Activated B cell treated with CpG ODN at 0.5 μM for 24 hours (primary cell): ENCODE measurements around the gene PRKCE. TPM values are rescaled to one million over a fixed set of nuclear protein-coding genes. Genes with fewer than 3 reads are reported as not detected.

Experiments
- ATAC-seq: fragments of 200-7000 bp; cut with Tn5 transposase; one replicate; pipeline ENCODE4 v1.10.0; 2021; ENCODE audit warnings: low read depth, mild to moderate bottlenecking, moderate library complexity
- CTCF ChIA-PET: fragments of 350-600 bp; sonication (Branson Sonifier 250); formaldehyde crosslinking; loops from one replicate; lab custom pipeline; 2021; ENCODE audit warnings: antibody characterized with exemption; lab: Charles Lee
- POLR2A ChIA-PET: fragments of 350-600 bp; sonication (Branson Sonifier 250); formaldehyde crosslinking; loops from one replicate; lab custom pipeline; 2021; ENCODE audit warnings: antibody characterized with exemption; lab: Charles Lee
- DNase-seq: peaks from one replicate; pipeline ENCODE4 v3.0.0; 2022
- H3K27ac Mint-ChIP-seq: one replicate; pipeline ENCODE4 v1.8.0; 2020; ENCODE audit warnings: mixed read lengths
- H3K27me3 Mint-ChIP-seq: one replicate; pipeline ENCODE4 v1.8.0; 2021; ENCODE audit warnings: mixed read lengths
- H3K36me3 Mint-ChIP-seq: one replicate; pipeline ENCODE4 v1.8.0; 2021; ENCODE audit warnings: low read depth, mixed read lengths
- H3K4me1 Mint-ChIP-seq: one replicate; pipeline ENCODE4 v1.8.0; 2021; ENCODE audit warnings: mixed read lengths
- H3K4me3 Mint-ChIP-seq: one replicate; pipeline ENCODE4 v1.8.0; 2020; ENCODE audit warnings: mild to moderate bottlenecking, mixed read lengths
- H3K9me3 Mint-ChIP-seq: one replicate; pipeline ENCODE4 v1.8.0; 2020; ENCODE audit warnings: mixed read lengths
- CTCF ChIP-seq: fragments of 200-600 bp; IDR thresholded peaks from one replicate; pipeline ENCODE4 v1.8.0; 2022; ENCODE audit warnings: antibody characterized with exemption, mild to moderate bottlenecking
- intact Hi-C: fragments of 100-400 bp; cut with micrococcal nuclease; formaldehyde crosslinking; loops from one replicate; pipeline ENCODE4 v1.15.1; 2024
- total RNA-seq: library from RNA; stranded (reverse); gene quantifications from 2 replicates; pipeline ENCODE4 v1.2.3, GENCODE V29; 2022

PRKCE gene
- total RNA-seq, 1 donor from 2014 or later = 53.8 TPM

- peak; percentile 85 for ATAC-seq
- peaks cover 12% of the 10 kb centered on the region for H3K36me3 Mint-ChIP-seq
- H3K9me3 Mint-ChIP-seq = no peaks in the 10 kb centered on the region
- H3K27ac Mint-ChIP-seq = no peak overlapping the region
- no peak for TF ChIP-seq CTCF
- intact Hi-C loops = loop anchor here (1.0 to 5.0 kb wide), 5 partner anchors 104 to 954 kb away; no protein-coding TSS in a partner anchor
- H3K4me1 Mint-ChIP-seq = peaks cover 6% of the 10 kb centered on the region
- H3K4me3 Mint-ChIP-seq = no peak overlapping the region
- no peaks in the 10 kb centered on the region for H3K27me3 Mint-ChIP-seq
- peak; percentile 41 for DNase-seq
- POLR2A ChIA-PET = interaction anchor here (0.5 to 1.0 kb wide), 4 partner anchors 158 to 294 kb away, joined by 3 to 4 read pairs (median 4); no protein-coding TSS in a partner anchor
- CTCF ChIA-PET = interaction anchor here (0.6 to 4.0 kb wide), 21 partner anchors 17 to 351 kb away, joined by 3 to 29 read pairs (median 4); no protein-coding TSS in a partner anchor
These were observed 284.5 kb downstream of the PRKCE start for GRCh38 chr2:45935791-45936622.

GRCh38 chr2:45936623-45936979, 285.1 kb downstream of the PRKCE start:
- Mint-ChIP-seq H3K27ac (no peak overlapping the region), H3K9me3 (no peaks in the 10 kb centered on the region), H3K27me3 (no peaks in the 10 kb centered on the region), H3K4me1 (peaks cover 6% of the 10 kb centered on the region), H3K36me3 (peaks cover 14% of the 10 kb centered on the region), H3K4me3 (no peak overlapping the region)
- ChIA-PET CTCF (interaction anchor here (0.9 to 4.0 kb wide), 18 partner anchors 18 to 351 kb away, joined by 3 to 29 read pairs (median 5); no protein-coding TSS in a partner anchor), POLR2A (interaction anchor here (1.0 kb wide), 2 partner anchors 159 to 294 kb away, joined by 3 to 4 read pairs; no protein-coding TSS in a partner anchor)
- no peak for TF ChIP-seq CTCF
- intact Hi-C loops = loop anchor here (1.0 to 5.0 kb wide), 5 partner anchors 104 to 954 kb away; no protein-coding TSS in a partner anchor
- DNase-seq = no peak
- ATAC-seq = no peak

GRCh38 chr2:45937990-45938389, 286.5 kb downstream of the PRKCE start:
- peaks cover 6% of the 10 kb centered on the region for H3K4me1 Mint-ChIP-seq
- TF ChIP-seq CTCF = no peak
- no peak overlapping the region for H3K27ac Mint-ChIP-seq
- H3K27me3 Mint-ChIP-seq = no peaks in the 10 kb centered on the region
- intact Hi-C loops = loop anchor here (5.0 kb wide), 2 partner anchors 106 to 956 kb away; no protein-coding TSS in a partner anchor
- no peaks in the 10 kb centered on the region for H3K9me3 Mint-ChIP-seq
- H3K4me3 Mint-ChIP-seq = no peak overlapping the region
- ATAC-seq (no peak), DNase-seq (no peak)
- POLR2A ChIA-PET = no interaction called here
- CTCF ChIA-PET = interaction anchor here (1.0 kb wide), 1 partner anchor 354 kb away, joined by 5 read pairs; no protein-coding TSS in a partner anchor
- peaks cover 14% of the 10 kb centered on the region for H3K36me3 Mint-ChIP-seq

GRCh38 chr2:45938649-45939511, 287.4 kb downstream of the PRKCE start:
- H3K27ac Mint-ChIP-seq = no peak overlapping the region
- no peak for DNase-seq
- no peak for ATAC-seq
- ChIA-PET CTCF (interaction anchor here (1.0 kb wide), 1 partner anchor 295 kb away, joined by 3 read pairs; no protein-coding TSS in a partner anchor), POLR2A (no interaction called here)
- no peak overlapping the region for H3K4me3 Mint-ChIP-seq
- no peaks in the 10 kb centered on the region for H3K9me3 Mint-ChIP-seq
- intact Hi-C loops = loop anchor here (5.0 kb wide), 2 partner anchors 107 to 957 kb away; no protein-coding TSS in a partner anchor
- H3K27me3 Mint-ChIP-seq = no peaks in the 10 kb centered on the region
- H3K36me3 Mint-ChIP-seq = peaks cover 14% of the 10 kb centered on the region
- peaks cover 6% of the 10 kb centered on the region for H3K4me1 Mint-ChIP-seq
- TF ChIP-seq CTCF = no peak
